GM18909 (cell line): ENCODE results near the gene RET.

Experiments used
- ATAC-seq: cut with Tn5 transposase; IDR thresholded peaks from one replicate; pipeline ENCODE4 v1.9.1; 2021; ENCODE audit warnings: mild to moderate bottlenecking; ENCODE audit not compliant: unreplicated experiment, poor library complexity

RET gene

DNA sequence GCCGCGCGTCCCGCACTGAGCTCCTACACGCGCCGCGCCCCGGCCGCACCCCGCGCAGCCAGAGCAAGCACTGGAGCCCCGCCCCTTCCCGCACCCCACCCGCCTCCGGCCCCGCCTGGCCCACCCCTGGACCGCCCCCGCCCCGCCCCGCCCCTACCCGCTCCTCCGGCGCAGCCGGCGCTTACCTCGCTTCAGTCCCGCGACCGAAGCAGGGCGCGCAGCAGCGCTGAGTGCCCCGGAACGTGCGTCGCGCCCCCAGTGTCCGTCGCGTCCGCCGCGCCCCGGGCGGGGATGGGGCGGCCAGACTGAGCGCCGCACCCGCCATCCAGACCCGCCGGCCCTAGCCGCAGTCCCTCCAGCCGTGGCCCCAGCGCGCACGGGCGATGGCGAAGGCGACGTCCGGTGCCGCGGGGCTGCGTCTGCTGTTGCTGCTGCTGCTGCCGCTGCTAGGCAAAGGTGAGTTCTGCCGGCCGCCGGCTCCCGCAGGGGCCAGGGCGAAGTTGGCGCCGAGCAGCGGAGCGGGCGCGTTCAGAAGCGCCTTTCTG, at the start of gene RET:
Gene RET, plus strand, starts transcription at position 194 of the 545 bp plus-strand sequence. Its CDS starts 190 bp downstream, at position 384.
- ATAC-seq: no peak

DNA sequence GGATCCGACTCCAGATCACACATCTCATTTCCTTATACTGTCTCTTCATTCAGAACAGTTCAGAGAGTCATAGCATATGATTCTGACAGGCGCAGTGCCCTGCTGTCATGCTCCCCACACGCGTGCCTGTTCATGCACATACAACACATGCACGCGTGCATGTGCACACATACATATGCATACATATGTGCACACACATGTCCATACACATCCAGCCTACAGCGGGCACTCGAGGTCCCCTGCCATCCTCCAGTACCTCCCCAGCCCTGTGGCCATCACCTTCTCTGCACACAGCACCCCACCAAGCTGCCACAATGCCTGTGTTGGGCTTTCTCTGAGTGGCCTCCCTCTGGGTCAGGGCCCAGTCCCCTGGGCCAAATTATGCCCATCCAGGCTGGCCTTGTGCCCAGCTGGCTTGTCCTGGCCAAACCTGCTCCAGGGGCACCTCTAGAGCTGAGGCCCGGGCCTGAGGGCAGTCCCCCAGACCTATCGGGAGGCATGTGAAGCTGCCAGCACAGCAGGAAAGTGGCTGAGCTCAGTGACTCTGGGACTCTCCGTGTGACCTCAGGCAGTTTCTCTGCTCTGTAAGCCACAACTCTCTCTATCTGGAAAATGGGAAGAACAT, 49.4 kb upstream of the RET start:
- no peak for ATAC-seq

DNA sequence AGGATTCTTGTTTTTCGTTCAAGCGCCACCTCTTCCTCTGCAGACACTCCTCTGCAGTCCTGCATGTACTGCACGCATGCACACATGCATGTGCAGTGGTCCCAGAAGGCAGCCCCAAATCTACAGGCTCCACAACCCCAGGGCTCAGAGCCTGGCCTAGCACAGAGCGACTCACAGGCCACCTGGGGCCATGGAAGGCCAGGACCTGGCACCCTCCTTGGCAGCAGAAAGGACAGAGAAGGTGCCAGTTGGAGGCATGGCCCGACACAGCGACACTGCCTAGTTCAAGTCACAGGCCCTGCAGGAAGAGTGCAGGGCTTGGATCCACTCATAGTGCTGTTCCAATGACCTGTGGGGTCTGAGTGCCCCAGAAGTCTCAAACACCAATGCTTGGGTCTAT, 48.7 kb upstream of the RET start:
- ATAC-seq: no peak

DNA sequence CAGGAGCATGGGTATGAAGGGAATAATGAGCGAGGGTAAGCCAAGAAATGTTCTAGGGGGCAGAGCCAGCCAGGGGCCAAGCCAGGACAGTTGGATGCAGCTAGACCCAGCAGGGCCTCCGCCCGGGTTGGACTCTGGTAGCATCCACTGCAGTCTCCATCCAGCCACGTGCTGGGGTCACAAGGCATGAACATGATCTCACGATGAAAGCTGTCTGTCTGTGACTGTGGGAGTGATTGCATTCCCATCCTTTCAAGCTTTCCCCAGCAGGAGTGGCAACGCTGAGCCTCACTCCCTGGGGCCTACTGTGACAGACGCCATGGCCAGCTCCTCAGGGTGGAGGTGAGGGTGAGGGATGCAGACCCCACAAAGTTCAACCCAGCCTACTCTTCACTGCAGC, 47.8 kb upstream of the RET start:
- no peak for ATAC-seq

DNA sequence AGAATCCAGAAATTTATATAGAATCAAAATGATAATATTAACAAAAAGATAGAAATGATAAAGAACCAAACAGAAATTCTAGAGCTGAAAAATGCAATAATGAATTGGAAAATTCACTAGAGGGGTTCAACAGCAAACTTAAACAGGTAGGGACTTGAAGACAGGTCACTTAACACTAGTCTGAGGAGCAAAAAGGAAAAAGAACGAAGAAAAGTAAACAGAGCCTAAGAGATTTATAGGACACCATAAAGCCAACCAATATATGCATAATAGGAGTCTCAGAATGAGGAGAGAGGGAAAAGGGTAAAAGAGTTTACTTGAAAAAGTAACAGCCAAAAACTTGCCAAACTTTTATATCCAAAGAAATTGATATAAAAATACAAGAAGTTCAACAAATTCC, 44.3 kb upstream of the RET start:
- ATAC-seq: no peak

DNA sequence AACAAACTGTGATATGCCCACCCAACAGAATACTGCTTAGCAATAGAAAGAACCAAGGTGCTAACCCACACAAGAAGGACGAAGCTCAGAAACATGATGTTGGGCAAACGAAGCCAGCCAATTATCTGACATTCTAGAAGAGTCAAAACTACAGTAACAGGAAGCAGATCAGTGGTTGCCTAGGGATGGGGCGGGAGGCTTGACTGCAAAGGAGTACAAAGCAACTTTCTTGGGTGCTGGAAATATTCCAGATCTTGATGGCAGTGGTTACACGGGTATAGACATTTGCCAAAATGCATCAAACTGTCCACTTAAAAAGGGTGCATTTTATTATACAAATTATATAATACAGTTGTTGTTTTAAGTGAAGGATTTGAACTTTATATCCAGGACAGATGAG, 41.1 kb upstream of the RET start:
- ATAC-seq: no peak

DNA sequence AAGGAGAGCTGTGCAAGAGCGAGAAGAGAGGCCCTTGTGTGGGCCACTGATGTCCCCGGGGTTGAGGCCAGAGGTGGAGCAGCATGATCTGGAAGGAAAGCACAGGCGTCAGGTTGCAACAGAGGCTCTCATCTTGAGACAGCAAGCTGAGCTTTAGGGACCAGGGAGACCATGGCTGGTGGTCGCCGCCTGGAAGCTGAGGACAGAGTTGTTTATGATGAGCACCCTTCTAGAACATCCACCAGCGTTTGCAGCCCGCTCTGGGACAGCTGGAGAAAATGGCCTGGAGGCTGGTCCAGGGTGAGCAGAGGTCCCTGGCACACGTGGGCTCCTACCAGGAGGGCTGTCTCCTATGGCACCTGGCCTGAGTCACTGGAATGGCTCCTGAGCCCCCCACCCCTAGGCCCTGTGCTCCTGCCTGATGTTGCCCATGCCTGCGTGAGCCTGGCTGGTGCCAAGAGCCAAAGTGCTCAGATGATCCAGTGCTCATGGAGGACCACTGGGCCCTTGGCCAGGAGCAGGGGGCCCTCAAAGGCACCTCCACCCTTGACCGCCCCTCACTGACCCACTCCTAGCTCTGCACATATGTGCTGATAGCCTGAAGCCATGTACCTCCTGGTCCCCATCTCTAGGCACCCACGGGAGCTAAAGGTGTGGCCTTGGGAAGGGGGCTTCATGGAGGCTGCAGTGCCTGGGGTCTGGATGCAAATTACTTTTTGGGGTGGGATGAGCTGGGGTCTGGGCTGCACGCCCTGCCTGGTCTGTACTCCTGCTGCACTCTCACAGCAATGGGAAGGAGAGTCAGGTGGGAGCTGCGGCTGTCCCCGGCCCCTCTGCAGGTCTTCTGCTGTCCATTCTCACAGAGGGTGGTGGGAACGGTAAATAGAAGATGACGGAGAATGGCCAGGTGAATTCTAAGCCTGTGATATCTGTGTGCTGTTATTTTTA, 40.1 kb upstream of the RET start:
- no peak for ATAC-seq

DNA sequence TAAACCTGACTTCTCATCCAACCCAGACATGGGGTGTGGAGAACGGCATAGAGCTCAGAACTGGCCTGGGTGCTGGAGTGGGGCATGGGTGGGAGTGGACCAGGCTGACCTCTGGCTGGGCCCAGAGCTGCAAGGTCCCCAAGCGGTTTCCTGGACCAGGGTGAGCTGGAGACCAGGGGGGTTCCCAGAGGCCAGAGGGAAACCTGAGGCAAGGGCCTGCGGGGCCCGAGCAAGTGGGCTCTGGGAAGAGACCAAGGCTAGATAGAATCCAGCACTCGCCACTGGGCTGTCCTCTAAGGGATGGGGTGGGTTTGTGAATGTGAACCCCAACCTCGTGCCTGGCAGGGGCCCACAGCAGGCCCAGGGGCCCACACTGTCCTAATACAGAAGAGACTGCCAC, 39.4 kb upstream of the RET start:
- ATAC-seq: no peak

DNA sequence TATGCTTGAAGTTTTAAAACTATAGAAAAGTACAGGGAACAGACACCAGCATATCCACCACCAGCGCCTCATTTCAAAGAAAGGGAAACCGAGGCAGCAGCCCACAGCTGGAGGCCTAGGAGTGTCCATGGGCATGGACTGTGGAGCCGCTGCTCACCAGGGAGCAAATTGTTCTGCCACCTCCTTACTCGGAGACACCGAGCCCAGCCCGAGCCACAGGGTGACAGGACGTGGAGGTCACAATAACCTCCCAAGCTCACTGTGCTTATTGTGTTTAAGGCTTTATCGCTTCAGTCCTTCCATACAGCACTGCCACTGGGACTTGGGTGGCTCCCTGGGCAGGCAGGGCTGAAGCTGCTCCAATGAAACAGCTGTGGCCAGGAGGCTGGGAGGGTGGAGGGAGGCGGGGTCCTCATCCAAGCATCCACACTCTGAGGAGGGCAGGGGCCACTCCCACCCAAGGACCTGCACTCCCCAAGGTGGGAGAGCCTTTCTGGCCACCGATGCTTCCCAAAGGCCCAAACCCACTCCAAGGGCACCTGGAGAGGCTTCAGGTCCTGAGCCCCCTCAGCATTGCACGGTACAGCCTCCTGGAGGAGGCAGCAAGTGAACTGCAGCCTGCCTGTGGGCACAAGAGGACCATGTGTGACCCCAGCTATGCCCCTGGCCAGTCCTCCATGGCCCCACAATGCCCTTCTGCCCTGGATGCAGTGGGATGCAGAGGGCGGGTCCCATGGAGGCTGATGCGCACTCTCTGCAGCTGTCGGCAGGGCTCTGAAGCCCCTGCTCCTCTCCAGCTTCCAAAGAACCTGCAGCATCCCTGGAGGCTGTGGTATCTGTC, 38.7 kb upstream of the RET start:
- ATAC-seq: no peak

DNA sequence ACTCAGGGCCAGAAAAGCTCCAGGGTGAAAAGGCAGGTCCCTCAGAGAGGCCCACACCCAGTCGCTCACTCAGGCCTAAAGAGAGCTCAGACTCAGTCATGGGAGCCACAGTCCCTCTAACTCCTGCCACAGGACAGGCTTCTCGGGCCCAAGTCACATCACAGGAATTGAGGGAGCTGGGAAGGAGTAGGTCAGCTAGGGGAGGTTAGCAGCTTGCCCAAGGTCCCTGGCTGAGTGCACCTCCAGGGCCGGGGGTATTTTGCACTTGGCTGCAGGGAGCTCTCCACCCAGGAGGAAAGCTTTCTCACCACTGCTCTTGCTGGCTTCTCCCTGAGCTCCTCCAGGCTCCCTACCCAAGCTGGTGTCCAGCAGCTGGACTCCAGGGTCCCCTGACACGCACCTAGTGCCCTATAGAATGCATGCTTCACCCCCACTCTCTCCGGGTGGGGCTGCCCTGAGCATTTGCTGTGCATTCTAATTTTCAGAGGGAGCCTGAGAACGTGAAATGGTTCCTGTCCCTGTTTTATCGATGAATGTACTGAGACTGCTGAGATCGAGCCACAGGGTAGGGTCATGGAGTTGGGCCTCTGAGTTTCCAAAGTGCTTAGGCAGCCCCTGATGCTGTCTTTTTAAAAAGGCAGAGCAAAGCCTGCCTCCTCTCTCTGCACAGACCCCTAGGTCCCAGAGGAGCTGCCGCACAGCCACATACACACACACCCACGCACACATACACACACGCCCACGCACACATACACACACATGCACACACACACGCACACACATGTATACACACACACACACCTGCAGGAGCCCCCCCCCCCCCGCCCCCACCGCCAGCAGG, 37.9 kb upstream of the RET start:
- ATAC-seq: no peak

DNA sequence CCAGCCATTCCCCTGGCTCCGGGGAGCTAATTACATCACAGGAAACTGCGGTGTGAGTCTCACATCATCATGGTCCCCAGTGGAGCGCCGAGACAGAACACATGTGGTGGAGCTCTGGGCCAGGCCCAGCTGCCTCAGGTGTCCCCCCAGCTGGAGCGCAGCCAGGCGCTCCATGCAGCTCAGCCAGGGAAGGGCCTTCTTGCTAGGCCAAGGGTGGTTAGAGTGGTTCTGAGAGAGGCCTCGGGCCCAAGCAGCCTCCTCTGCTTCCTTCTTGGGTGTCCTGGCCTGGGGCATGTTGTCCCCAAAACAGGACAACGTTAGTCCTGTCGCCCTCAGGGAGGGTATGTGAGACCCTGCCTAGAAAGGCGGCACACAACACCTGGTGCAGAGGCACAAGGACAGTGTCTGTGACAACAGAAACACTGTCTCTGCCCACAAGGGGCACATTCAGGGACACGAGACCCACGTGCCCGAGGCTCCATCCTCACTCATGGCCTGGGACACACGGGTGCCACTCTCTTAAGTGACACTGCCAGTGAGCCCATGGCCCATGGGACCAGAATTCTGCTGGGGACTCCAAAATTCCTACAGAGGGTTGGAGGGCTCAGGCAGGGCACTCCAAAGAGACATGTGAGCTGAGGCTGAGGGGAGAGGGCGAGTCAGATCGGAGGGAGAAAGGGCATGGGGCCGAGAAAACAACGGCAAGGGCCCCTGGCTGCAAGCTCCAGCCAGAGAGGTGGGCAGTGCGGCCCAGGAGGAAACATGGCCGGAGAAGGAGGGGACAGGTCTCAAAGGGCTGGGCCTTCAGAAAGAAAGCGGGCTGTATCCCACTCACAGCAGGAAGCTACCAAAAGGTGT, 37.0 kb upstream of the RET start:
- ATAC-seq: no peak

DNA sequence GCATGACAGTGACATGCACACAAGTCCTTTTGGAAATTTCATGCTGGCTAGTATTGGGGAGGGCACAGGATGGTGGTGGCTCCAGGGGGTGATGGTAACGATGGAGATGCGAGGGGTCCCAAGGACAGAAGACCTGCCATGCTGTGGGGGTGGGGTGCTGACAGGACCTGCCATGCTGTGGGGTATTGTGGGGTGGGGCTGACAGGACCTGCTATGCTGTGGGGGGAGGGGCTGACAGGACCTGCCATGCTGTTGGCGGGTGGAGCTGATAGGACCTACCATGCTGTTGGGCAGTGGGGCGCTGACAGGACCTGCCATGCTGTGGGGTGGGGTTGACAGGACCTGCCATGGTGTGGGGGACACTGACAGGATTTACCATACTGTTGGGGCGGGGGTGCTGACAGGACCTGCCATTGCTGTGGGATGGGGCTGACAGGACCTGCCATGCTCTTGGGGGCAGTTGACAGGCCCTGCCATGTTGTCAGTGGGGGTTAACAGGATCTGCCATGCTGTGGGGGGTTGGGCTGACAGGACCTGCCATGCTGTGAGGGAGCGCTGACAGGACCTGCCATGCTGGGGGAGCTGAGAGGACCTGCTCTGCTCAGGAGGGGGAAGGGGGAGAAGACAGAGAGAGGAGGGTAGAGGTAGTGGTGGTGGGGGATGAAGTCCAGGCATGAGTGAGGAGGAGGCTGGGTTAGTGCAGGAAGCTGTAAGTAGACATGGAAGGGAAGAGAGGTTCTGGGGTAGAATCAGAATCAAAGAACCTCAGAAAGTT, 36.2 kb upstream of the RET start:
- no peak for ATAC-seq

DNA sequence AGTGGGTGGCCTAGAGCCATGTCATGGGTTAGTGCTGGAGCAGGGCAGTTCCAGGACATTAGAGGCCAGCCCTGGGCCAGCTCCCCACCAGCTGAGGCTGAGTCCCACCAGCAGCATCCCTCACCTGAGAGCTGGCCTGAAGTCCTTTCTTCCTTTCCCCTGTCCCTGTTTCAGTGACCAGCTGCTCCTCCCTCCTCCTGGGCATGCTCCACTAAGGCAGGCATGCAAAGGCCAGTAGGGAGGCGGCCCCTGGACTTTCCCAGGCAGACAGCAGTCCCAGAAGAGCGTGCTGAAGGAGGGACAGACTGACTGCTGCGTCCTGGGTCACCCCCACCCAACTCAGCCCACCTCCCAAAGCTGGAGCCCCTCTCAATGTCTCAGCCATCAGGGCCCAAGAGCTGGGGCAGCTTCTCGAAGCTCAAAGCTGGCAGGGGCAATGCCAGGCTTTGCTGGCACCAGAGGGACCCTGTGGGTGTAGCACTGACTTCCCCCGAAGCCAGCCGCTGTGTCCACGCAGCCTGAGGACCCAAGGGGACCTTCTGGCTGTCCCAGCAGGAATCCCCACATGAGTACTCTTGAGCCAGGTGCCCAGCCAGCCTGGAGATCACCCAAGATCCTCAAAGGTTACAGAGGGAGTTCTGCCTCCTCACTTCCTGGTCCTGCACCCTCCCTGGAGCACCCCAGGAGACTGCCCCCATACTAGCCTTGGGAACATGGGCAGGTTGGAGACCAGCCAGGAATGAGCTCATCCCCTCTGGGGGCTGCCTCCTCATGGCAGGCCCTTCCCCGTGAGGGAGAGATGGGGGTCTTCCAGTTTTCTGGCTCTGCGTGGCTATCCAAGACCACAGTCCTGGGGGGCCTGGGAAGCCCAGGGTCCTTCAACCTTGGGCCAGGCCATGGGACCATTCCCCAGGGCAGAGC, 35.2 kb upstream of the RET start:
- no peak for ATAC-seq

DNA sequence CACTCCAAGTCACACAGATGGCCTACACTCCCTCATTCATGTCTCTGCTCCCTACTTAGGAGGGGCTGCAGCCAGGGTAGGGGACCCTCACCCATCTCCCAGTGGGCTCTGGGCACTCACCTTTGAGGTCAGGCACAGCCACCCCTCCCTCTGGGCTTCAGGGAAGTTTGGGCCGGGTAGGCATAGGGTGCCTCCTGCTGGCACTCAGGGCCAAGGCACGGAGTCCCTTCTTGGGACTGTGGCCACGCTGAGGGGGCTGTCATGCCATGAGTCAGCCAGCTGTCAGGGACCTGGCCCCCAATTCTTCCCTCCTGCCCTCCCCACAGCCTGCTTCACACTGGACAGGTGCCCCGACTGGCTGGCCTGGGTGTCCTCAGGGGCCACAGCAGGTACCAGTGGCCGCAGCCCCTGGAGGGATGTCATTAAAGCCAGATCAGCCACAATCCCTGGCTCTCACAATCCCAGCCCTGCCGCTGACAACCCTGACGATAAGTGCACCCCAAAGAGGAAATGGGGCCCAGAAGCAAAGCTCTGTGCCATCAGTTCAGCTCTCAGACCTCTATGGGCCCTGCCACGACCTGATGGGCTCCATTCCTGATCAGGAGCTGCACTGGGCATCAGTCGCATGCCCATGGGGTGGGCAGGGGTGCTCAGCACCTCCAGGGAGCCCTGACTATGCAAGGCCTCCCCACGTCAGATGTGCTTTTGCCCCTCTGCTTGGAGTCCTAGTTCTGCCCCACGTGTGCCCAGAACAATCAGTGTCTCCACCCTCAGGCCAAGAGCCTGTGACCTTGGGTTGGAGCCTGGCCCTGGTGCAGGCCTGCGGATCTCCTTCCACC, 34.1 kb upstream of the RET start:
- ATAC-seq: no peak

DNA sequence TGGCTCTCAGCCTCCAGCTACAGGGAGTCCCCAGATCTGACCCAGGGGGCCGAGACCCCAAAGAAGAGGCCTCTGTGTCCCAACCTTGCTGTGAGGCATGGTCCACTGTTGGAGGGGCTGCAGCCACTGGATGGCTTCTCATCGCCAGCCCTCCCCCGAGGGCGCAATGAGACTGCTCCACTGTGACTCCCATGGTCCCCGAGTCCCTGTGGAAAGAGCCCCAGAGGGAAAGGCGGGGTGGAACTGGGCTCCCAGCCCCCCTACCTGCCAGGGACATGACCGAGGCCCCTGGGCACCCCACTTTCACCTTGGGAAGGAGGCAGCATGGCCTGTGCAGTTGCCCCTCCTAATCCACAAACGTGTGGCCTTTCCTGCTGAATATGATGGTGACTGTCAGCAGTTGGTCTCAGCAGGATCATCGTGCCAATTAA, 33.5 kb upstream of the RET start:
- ATAC-seq: no peak

DNA sequence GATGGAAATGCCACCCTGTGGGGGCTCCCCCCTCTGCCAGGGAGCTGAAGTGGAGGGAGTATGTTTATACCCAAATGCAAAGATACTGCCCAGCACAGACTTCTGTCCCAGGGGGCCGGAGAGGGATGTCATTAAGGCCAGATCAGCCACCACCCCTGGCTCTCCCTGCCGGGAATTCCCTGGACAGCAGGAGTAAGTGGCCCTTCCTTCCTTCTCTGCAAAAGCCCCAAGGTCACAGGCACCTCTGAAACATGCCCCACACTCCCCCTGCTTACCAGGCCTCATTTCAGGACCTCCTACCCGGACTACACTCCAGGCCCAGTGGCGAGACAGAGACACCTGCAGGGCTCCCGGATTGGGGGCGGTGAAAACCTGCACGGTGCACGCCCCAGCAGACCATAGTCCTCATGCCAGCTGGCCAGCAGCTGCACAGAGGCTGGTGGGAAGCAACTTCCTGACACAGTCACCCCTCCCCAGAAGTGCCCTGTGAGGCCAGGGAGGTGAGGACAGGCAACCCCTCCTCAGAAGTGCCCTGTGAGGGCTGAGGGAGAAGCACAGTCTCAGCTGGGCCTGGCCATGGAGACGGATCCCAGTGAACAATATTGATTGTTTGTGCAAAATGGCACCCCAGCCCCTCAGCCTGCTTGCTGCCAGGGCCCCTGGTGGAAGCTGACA, 33.0 kb upstream of the RET start:
- no peak for ATAC-seq
